ES-I3 (cell line): ENCODE data around the gene SLC35F3.
A peak's percentile ranks its signal among the peaks of the same experiment; 100 is the strongest.

ENCODE experiments used
- H3K36me3 ChIP-seq: 2 replicates; pipeline ENCODE4 v1.6.1; 2013; ENCODE audit warnings: mild to moderate bottlenecking, low read length, control low read depth, moderate library complexity; ENCODE audit not compliant: insufficient read depth
- H3K4me1 ChIP-seq: 2 replicates; pipeline ENCODE4 v1.6.1; 2013; ENCODE audit warnings: mild to moderate bottlenecking, control low read depth, low read length; ENCODE audit not compliant: insufficient read depth
- H3K9ac ChIP-seq: 2 replicates; pipeline ENCODE4 v1.6.1; 2013; ENCODE audit warnings: low read depth, mild to moderate bottlenecking, low read length, moderate library complexity
- H3K9me3 ChIP-seq: 2 replicates; pipeline ENCODE4 v1.6.1; 2013; ENCODE audit warnings: mild to moderate bottlenecking, low read length, moderate library complexity; ENCODE audit not compliant: control insufficient read depth, insufficient read depth

SLC35F3 gene

GRCh38 chr1:233904633-233905415 is at the start of gene SLC35F3:
Gene SLC35F3 (plus strand): TSS chr1:233904676.
- no peaks in the 10 kb centered on the region for H3K4me1 ChIP-seq
- peak within 1 kb of the TSS; percentile 80 for H3K9ac ChIP-seq

DNA sequence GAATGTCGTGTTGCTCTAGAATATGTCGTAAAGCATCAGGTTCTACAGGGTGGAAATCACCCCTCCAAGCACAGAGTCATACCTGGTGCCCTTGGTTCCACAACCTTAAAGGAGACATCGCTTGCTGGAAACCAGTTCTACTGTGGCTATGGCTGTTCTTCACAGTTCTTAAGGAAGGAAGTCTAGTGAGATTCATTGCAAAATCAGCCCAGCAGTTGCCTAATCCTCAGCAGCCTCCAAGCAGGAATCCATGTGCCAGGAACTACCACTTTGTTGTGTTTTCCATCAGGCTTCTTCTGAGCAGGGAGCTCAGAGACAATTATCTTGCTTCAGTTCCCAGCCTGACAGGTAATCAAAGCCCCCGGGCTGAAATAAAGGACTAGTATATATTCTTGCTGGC is 45.0 kb upstream of the SLC35F3 start:
- Histone ChIP-seq H3K36me3 (no peaks in the 10 kb centered on the region), H3K9ac (no peak overlapping the region), H3K9me3 (no peaks in the 10 kb centered on the region), H3K4me1 (no peaks in the 10 kb centered on the region)

More at GRCh38 chr1:233904633-233905415, at the start of gene SLC35F3:
- Histone ChIP-seq H3K36me3 (no peaks in the 10 kb centered on the region), H3K9me3 (no peaks in the 10 kb centered on the region)

DNA sequence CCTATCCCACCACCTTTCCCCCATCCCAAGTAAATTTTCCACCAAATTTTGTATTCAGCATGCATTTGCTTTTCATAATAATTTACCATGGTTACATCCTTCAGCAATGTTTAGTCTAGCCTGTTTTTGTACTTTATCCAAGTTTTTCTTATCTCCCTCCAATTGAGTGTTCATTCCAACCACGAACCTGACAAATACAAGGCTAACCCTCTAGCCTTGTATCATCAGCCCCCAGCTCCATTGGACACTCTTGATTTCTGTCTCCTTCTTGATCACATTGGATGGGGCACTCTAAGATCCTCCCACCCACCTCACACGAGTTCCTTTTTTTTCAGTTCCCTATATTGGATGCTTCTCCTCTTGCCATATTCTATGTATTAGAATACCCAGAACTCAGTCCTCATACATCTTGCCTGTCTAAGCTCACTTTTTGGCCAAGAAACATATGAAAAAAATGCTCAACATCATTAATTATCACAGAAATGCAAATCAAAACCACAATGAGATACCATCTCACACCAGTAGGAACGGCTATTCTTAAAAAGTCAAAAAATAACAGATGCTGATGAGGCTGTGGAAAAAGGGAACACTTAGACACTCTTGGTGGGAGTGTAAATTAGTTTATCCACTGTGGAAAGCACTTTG is 40.5 kb upstream of the SLC35F3 start:
- Histone ChIP-seq H3K4me1 (no peaks in the 10 kb centered on the region), H3K9me3 (peaks cover 3% of the 10 kb centered on the region; the same call in 1 of the 2 replicates), H3K9ac (no peak overlapping the region), H3K36me3 (no peaks in the 10 kb centered on the region)

GRCh38 chr1:233864578-233864977 is 39.9 kb upstream of the SLC35F3 start:
- no peaks in the 10 kb centered on the region for H3K36me3 ChIP-seq
- peaks cover 3% of the 10 kb centered on the region; the same call in 1 of the 2 replicates for H3K9me3 ChIP-seq
- no peaks in the 10 kb centered on the region for H3K4me1 ChIP-seq
- no peak overlapping the region for H3K9ac ChIP-seq

GRCh38 chr1:233865216-233865615 is 39.3 kb upstream of the SLC35F3 start:
- Histone ChIP-seq H3K36me3 (no peaks in the 10 kb centered on the region), H3K9ac (no peak overlapping the region), H3K9me3 (peaks cover 3% of the 10 kb centered on the region; the same call in 1 of the 2 replicates), H3K4me1 (no peaks in the 10 kb centered on the region)

- Histone ChIP-seq H3K36me3 (no peaks in the 10 kb centered on the region), H3K4me1 (no peaks in the 10 kb centered on the region), H3K9me3 (peaks cover 3% of the 10 kb centered on the region; the same call in 1 of the 2 replicates), H3K9ac (no peak overlapping the region)
Measured at GRCh38 chr1:233865902-233866301, 38.6 kb upstream of the SLC35F3 start.

- H3K36me3 ChIP-seq, result no peaks in the 10 kb centered on the region
- H3K4me1 ChIP-seq, result no peaks in the 10 kb centered on the region
- H3K9ac ChIP-seq, result no peak overlapping the region
- peaks cover 3% of the 10 kb centered on the region; the same call in 1 of the 2 replicates for H3K9me3 ChIP-seq
Measured at GRCh38 chr1:233867028-233867427, 37.4 kb upstream of the SLC35F3 start.

DNA sequence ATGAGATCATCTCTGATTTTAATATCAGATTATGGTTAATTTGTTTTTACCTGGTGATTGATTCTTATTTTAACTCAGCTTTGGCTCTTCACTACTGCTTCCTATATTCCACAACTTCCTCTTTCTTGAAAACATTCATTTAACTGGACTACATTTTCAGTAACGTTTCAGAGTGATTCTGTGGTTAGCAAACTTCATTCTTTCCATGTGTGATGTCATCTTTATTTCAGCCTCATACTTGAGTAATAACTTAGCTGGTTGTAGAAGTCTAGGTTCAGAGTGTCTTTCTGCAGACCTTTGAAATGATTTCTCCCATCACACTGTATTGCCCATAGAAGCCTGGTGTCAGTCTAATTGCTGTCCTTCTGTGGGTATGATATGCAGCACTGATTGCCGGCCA is 36.0 kb upstream of the SLC35F3 start:
- Histone ChIP-seq H3K36me3 (no peaks in the 10 kb centered on the region), H3K9me3 (peaks cover 3% of the 10 kb centered on the region; the same call in 1 of the 2 replicates), H3K9ac (no peak overlapping the region), H3K4me1 (no peaks in the 10 kb centered on the region)

GRCh38 chr1:233869680-233870079 is 34.8 kb upstream of the SLC35F3 start:
- Histone ChIP-seq H3K9ac (no peak overlapping the region), H3K9me3 (peaks cover 3% of the 10 kb centered on the region; the same call in 1 of the 2 replicates), H3K4me1 (no peaks in the 10 kb centered on the region), H3K36me3 (no peaks in the 10 kb centered on the region)

DNA sequence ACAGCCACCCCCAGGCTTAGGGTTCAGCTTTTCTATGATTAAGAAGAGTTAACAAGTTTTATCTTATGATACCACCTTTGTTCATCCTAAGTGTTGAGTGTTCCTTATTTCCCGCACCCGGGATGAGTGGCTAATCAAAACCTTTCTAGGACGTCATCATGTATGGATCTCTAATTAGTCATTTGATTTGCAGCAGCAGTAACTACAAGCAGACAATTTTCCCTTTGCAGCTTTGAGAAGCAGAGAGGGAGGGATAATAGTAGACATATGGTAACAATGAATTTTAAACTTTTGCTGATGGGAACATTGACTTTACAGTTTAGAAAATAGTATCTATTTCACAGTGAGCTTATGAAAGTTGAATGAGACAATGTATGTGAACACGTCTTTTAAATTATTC is 30.8 kb upstream of the SLC35F3 start:
- H3K9ac ChIP-seq, result no peak overlapping the region
- H3K36me3 ChIP-seq, result no peaks in the 10 kb centered on the region
- no peaks in the 10 kb centered on the region for H3K4me1 ChIP-seq
- no peaks in the 10 kb centered on the region; the same call in 1 of the 2 replicates for H3K9me3 ChIP-seq

GRCh38 chr1:233879841-233880240 is 24.6 kb upstream of the SLC35F3 start:
- H3K9ac ChIP-seq, result no peak overlapping the region
- H3K9me3 ChIP-seq, result no peaks in the 10 kb centered on the region
- no peaks in the 10 kb centered on the region for H3K4me1 ChIP-seq
- H3K36me3 ChIP-seq, result no peaks in the 10 kb centered on the region

- Histone ChIP-seq H3K36me3 (no peaks in the 10 kb centered on the region), H3K9ac (no peak overlapping the region), H3K4me1 (no peaks in the 10 kb centered on the region), H3K9me3 (no peaks in the 10 kb centered on the region)
Measured at GRCh38 chr1:233883671-233884070, 20.8 kb upstream of the SLC35F3 start.

GRCh38 chr1:233884461-233885151 is 19.9 kb upstream of the SLC35F3 start:
- peaks cover 5% of the 10 kb centered on the region; the same call in 1 of the 2 replicates for H3K9me3 ChIP-seq
- no peaks in the 10 kb centered on the region for H3K4me1 ChIP-seq
- H3K9ac ChIP-seq, result no peak overlapping the region
- no peaks in the 10 kb centered on the region for H3K36me3 ChIP-seq

DNA sequence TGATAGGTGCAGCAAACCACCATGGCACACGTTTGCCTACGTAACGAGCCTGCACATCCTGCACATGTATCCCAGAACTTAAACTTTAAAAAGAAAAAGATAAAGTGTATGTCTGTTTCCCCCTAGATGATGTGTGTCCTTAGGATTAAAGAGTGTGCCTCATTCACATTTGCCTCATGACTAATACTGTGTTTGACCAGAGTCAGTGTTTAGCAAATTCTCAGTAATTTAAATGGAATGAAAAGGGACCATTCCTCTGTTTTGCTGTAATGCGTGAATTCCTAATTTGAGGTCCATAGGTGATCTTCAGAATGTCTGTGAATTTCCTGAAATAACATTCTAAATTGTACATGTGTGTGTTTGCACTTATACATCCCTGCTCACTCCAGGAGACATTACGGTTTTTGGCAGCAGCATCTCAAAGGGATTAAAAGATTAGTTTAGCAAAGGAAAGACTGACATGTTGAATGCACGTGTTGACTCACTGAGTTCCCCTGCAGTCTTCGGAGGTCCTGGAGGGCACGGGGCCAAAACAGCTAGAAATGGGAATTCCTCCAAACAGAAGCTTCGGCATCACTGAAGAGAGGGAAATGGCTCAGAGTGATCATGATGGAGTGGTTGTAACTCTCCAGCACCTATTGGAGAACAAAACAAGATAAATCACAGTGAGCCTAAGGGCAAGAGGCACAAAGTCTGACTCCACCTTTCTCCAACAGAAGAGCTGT is 19.1 kb upstream of the SLC35F3 start:
- Histone ChIP-seq H3K9me3 (peaks cover 5% of the 10 kb centered on the region; the same call in 1 of the 2 replicates), H3K36me3 (no peaks in the 10 kb centered on the region), H3K4me1 (no peaks in the 10 kb centered on the region), H3K9ac (no peak overlapping the region)
